H1 (cell line): ENCODE results near the gene INO80C. TPM values are rescaled to one million over a fixed set of nuclear protein-coding genes. Genes with fewer than 3 reads are reported as not detected.
"Not testable (repeated sequence)": the region's sequence is repeated elsewhere in the genome, so short reads cannot be mapped to it uniquely, and the experiment has no call there.

Experiments used
- CTCF ChIA-PET: fragments of 300-600 bp; sonication (Branson Sonifier 250); formaldehyde crosslinking; loops from one replicate; lab custom pipeline; 2021; ENCODE audit not compliant: partially characterized antibody; lab: Charles Lee
- POLR2A ChIA-PET: fragments of 300-600 bp; sonication (Branson Sonifier 250); formaldehyde crosslinking; loops from one replicate; lab custom pipeline; 2021; ENCODE audit warnings: inconsistent platforms; ENCODE audit not compliant: partially characterized antibody; lab: Charles Lee
- DNase-seq, 2 experiments: peaks; one replicate each; pipeline versions ENCODE4 v3.0.0 to v3.0.0-alpha.2; 2010 to 2022; ENCODE audit warnings: low spot score in 2 of 2, low read depth in 1 of 2, mixed read lengths in 1 of 2
- FAIRE-seq: peaks from 2 replicates; lab custom pipeline; 2011; peaks lifted over from hg19 to GRCh38; lab: Jason Lieb, UNC
- H2AFZ ChIP-seq: 2 replicates; pipeline ENCODE4 v1.8.1; 2012; ENCODE audit warnings: low read length, inconsistent platforms
- H2AK5ac ChIP-seq: 2 replicates; pipeline ENCODE4 v1.6.1; 2013; ENCODE audit warnings: low read depth, low read length
- H2BK120ac ChIP-seq: replicated peaks from 2 replicates; pipeline ENCODE3; 2013; ENCODE audit warnings: low read depth, low read length, inconsistent platforms
- H2BK12ac ChIP-seq: 2 replicates; pipeline ENCODE4 v1.6.1; 2013; ENCODE audit warnings: low read depth, low read length
- H2BK15ac ChIP-seq: 2 replicates; pipeline ENCODE4 v1.6.1; 2013; ENCODE audit warnings: low read length
- H2BK20ac ChIP-seq: 2 replicates; pipeline ENCODE4 v1.6.1; 2013; ENCODE audit warnings: low read length
- H2BK5ac ChIP-seq: 2 replicates; pipeline ENCODE4 v1.6.1; 2013; ENCODE audit warnings: low read depth, low read length
- H3K14ac ChIP-seq: 2 replicates; pipeline ENCODE4 v1.6.1; 2013; ENCODE audit warnings: inconsistent platforms; ENCODE audit not compliant: insufficient read length
- H3K18ac ChIP-seq: 2 replicates; pipeline ENCODE4 v1.6.1; 2013; ENCODE audit warnings: low read length; ENCODE audit errors: extremely low read depth
- H3K23ac ChIP-seq: 2 replicates; pipeline ENCODE4 v1.6.1; 2013; ENCODE audit warnings: inconsistent platforms; ENCODE audit not compliant: insufficient read length
- H3K23me2 ChIP-seq: 2 replicates; pipeline ENCODE4 v1.6.1; 2013; ENCODE audit warnings: low read depth, low read length
- H3K27ac ChIP-seq: 2 replicates; pipeline ENCODE4 v1.6.1; 2011; ENCODE audit warnings: low read depth, low read length, inconsistent platforms
- H3K27me3 ChIP-seq, 4 experiments: replicated peaks in 1 of 4; 1 replicate in 1 of 4; 2 replicates in 3 of 4; pipeline versions ENCODE4 v1.6.1 to v1.8.1; 2011 to 2013; ENCODE audit warnings: low read length in 3 of 4, mild to moderate bottlenecking in 3 of 4, inconsistent platforms in 2 of 4, mixed read lengths in 2 of 4, moderate library complexity in 1 of 4; ENCODE audit not compliant: control insufficient read depth in 3 of 4, insufficient read depth in 3 of 4; ENCODE audit errors: extremely low read depth in 1 of 4
- H3K36me3 ChIP-seq, 4 experiments: 2 replicates each; pipeline versions ENCODE4 v1.6.1 to v1.8.1; 2011 to 2013; ENCODE audit warnings: mild to moderate bottlenecking in 4 of 4, low read length in 3 of 4, moderate library complexity in 2 of 4, control low read depth in 1 of 4, inconsistent platforms in 1 of 4; ENCODE audit not compliant: insufficient read depth in 4 of 4, control insufficient read depth in 2 of 4
- H3K4ac ChIP-seq: replicated peaks from 2 replicates; pipeline ENCODE3; 2013; ENCODE audit warnings: low read length, low read depth, mixed read lengths, inconsistent platforms; ENCODE audit not compliant: insufficient read length
- H3K4me1 ChIP-seq, 4 experiments: replicated peaks in 1 of 4; 1 replicate in 1 of 4; 2 replicates in 3 of 4; pipeline versions ENCODE4 v1.6.1 to v1.8.1; 2011 to 2013; ENCODE audit warnings: low read length in 3 of 4, inconsistent platforms in 2 of 4, mixed read lengths in 1 of 4; ENCODE audit not compliant: insufficient read depth in 4 of 4, control insufficient read depth in 3 of 4
- H3K4me2 ChIP-seq, 2 experiments: 2 replicates each; pipeline versions ENCODE4 v1.6.1 to v1.8.1; 2011 to 2013; ENCODE audit warnings: low read depth in 2 of 2, low read length in 2 of 2, control low read depth in 1 of 2, inconsistent platforms in 1 of 2, mild to moderate bottlenecking in 1 of 2; ENCODE audit not compliant: insufficient read depth in 1 of 2
- H3K4me3 ChIP-seq, 4 experiments: fragments of 200-600, 300-600 bp in 1 of 4; sonication (generic), shearing (Covaris generic), sonication (Bioruptor Twin) in 1 of 4; 2 replicates each; pipeline versions ENCODE4 v1.5.1 to v1.8.1; 2011 to 2016; ENCODE audit warnings: low read length in 4 of 4, low read depth in 3 of 4, control low read depth in 2 of 4, inconsistent platforms in 2 of 4, mild to moderate bottlenecking in 2 of 4, mixed read lengths in 1 of 4, moderate library complexity in 1 of 4; ENCODE audit not compliant: insufficient read depth in 2 of 4; ENCODE audit errors: extremely low read depth in 1 of 4
- H3K56ac ChIP-seq: replicated peaks from 2 replicates; pipeline ENCODE3; 2013; ENCODE audit warnings: low read depth, mild to moderate bottlenecking, mixed read lengths, low read length, inconsistent platforms; ENCODE audit not compliant: insufficient read length
- H3K79me1 ChIP-seq: 2 replicates; pipeline ENCODE4 v1.6.1; 2013; ENCODE audit warnings: low read depth, low read length, control low read depth
- H3K79me2 ChIP-seq, 2 experiments: 2 replicates each; pipeline versions ENCODE4 v1.6.1 to v1.8.1; 2012 to 2013; ENCODE audit warnings: low read length in 2 of 2, mild to moderate bottlenecking in 2 of 2, inconsistent platforms in 1 of 2; ENCODE audit not compliant: insufficient read depth in 2 of 2, control insufficient read depth in 1 of 2
- H3K9ac ChIP-seq, 4 experiments: replicated peaks in 1 of 4; 1 replicate in 1 of 4; 2 replicates in 3 of 4; pipeline versions ENCODE4 v1.6.1 to v1.8.1; 2011 to 2013; ENCODE audit warnings: low read depth in 3 of 4, low read length in 3 of 4, control low read depth in 2 of 4, mild to moderate bottlenecking in 2 of 4, moderate library complexity in 2 of 4, inconsistent platforms in 1 of 4; ENCODE audit errors: extremely low read depth in 1 of 4
- H3K9me3 ChIP-seq, 2 experiments: 2 replicates each; pipeline versions ENCODE4 v1.6.1 to v1.8.1; 2012 to 2013; ENCODE audit warnings: mild to moderate bottlenecking in 2 of 2, moderate library complexity in 2 of 2, control low read depth in 1 of 2, inconsistent platforms in 1 of 2, low read depth in 1 of 2, low read length in 1 of 2, mixed read lengths in 1 of 2; ENCODE audit not compliant: insufficient read depth in 2 of 2
- H4K20me1 ChIP-seq, 2 experiments: replicated peaks in 1 of 2; 2 replicates each; pipeline versions ENCODE3 to v1.8.1; 2011 to 2013; ENCODE audit warnings: inconsistent platforms in 2 of 2, low read length in 2 of 2, mild to moderate bottlenecking in 1 of 2; ENCODE audit not compliant: insufficient read depth in 2 of 2, control insufficient read depth in 1 of 2
- H4K5ac ChIP-seq: 2 replicates; pipeline ENCODE4 v1.6.1; 2013; ENCODE audit warnings: low read length, low read depth, mixed read lengths, inconsistent platforms; ENCODE audit not compliant: insufficient read length
- H4K8ac ChIP-seq: 2 replicates; pipeline ENCODE4 v1.8.0; 2013; ENCODE audit warnings: mild to moderate bottlenecking, moderate library complexity, low read length, inconsistent platforms; ENCODE audit not compliant: insufficient read depth; ENCODE audit errors: extremely low read depth
- H4K91ac ChIP-seq: replicated peaks from 2 replicates; pipeline ENCODE3; 2013; ENCODE audit warnings: low read length, mixed read lengths, inconsistent platforms; ENCODE audit not compliant: insufficient read length
- WGBS, 2 experiments: shearing (Covaris generic) in 1 of 2; methylation state at CpG; one replicate each; pipeline versions ENCODE4 v1.1.6 to v1.1.7; 2013 to 2015; ENCODE audit warnings: low lambda C conversion rate in 2 of 2, mixed read lengths in 2 of 2, inconsistent platforms in 1 of 2, low coverage in 1 of 2, missing lambda C conversion rate in 1 of 2; ENCODE audit not compliant: insufficient replicate concordance in 2 of 2, insufficient coverage in 1 of 2, insufficient read length in 1 of 2; ENCODE audit errors: extremely low coverage in 1 of 2, missing lambda C conversion rate in 1 of 2; 5-methylcytosine and 5-hydroxymethylcytosine counted together
- polyA plus RNA-seq, 7 experiments: library from polyadenylated mRNA; depleted of rRNA in 3 of 7; stranded (reverse) in 5 of 7; unstranded in 2 of 7; fragments of >200 nt in 5 of 7; fragments of 200-250 nt in 2 of 7; gene quantifications; 1 replicate in 5 of 7; 2 replicates in 1 of 7; 4 replicates in 1 of 7; pipeline versions ENCODE4 v1.2.1 to v1.2.3, GENCODE V29; 2011 to 2013; ENCODE audit warnings: missing spikeins in 2 of 7, mixed read lengths in 2 of 7
- total RNA-seq: library from RNA; stranded (reverse); fragmentation: NEBNext Ultra II Directional; extraction: Animal tissue kit (Norgen Biotek cat#: 25700); gene quantifications from 2 replicates; pipeline ENCODE4 v1.2.1, GENCODE V29; 2021

Gene INO80C
- total and polyA plus RNA-seq, 2 of the 8 experiments (the other 6 are each of a cell fraction or from before 2014, with no cell fraction given) = 30.1 to 48.9 TPM

GRCh38 chr18:35453065-35453464 is 44.7 kb downstream of the INO80C start:
- H3K9me3 ChIP-seq, DNase-seq, H3K4me3 ChIP-seq, H3K9ac ChIP-seq, H3K27me3 ChIP-seq, H2BK5ac ChIP-seq, H3K36me3 ChIP-seq, H4K91ac ChIP-seq, H3K18ac ChIP-seq, H2BK12ac ChIP-seq, H2AFZ ChIP-seq, H2BK15ac ChIP-seq, H2BK120ac ChIP-seq, H3K4ac ChIP-seq, H4K5ac ChIP-seq, H3K23me2 ChIP-seq, H3K27ac ChIP-seq, H2AK5ac ChIP-seq, H3K79me2 ChIP-seq, CTCF ChIA-PET, H3K14ac ChIP-seq, H3K4me1 ChIP-seq, POLR2A ChIA-PET, H4K8ac ChIP-seq, H4K20me1 ChIP-seq, H2BK20ac ChIP-seq, H3K4me2 ChIP-seq, H3K79me1 ChIP-seq, FAIRE-seq, H3K56ac ChIP-seq, H3K23ac ChIP-seq: not testable (repeated sequence)
- 92% methylated on average over 4 of the region's 4 CpGs; no CpG with 5 or more reads in 1 of the 2 experiments for WGBS, 2 experiments
